Skeletal muscle tissue (tissue), 4 donors: ENCODE results near the gene GNAI2. TPM values are rescaled to one million over a fixed set of nuclear protein-coding genes. Genes with fewer than 3 reads are reported as not detected.
A peak's percentile ranks its signal among the peaks of the same experiment; 100 is the strongest.
"Not testable (repeated sequence)": the region's sequence is repeated elsewhere in the genome, so short reads cannot be mapped to it uniquely, and the experiment has no call there.

Source experiments
- H3K27ac ChIP-seq: one replicate; pipeline ENCODE4 v1.7.0; 2013; ENCODE audit warnings: mild to moderate bottlenecking, low read depth, low read length, inconsistent platforms
- H3K27me3 ChIP-seq, 3 donors: one replicate each; pipeline ENCODE4 v1.7.0; 2013; ENCODE audit warnings: low read length in 3 of 3; ENCODE audit not compliant: control insufficient read depth in 3 of 3, insufficient read depth in 3 of 3
- H3K36me3 ChIP-seq, 3 donors: one replicate each; pipeline ENCODE4 v1.7.0; 2013; ENCODE audit warnings: low read length in 3 of 3; ENCODE audit not compliant: control insufficient read depth in 3 of 3, insufficient read depth in 3 of 3
- H3K4me1 ChIP-seq, 3 donors: one replicate each; pipeline ENCODE4 v1.7.0; 2013; ENCODE audit warnings: low read length in 3 of 3, mild to moderate bottlenecking in 3 of 3; ENCODE audit not compliant: control insufficient read depth in 3 of 3, insufficient read depth in 3 of 3
- H3K4me3 ChIP-seq, 3 donors: one replicate each; pipeline ENCODE4 v1.7.0; 2013; ENCODE audit warnings: low read length in 3 of 3
- H3K9ac ChIP-seq, 3 donors: one replicate each; pipeline ENCODE4 v1.7.0; 2013; ENCODE audit warnings: low read length in 3 of 3, mild to moderate bottlenecking in 3 of 3, moderate library complexity in 2 of 3, low read depth in 1 of 3
- H3K9me3 ChIP-seq, 3 donors: one replicate each; pipeline ENCODE4 v1.7.0; 2013; ENCODE audit warnings: low read length in 3 of 3; ENCODE audit not compliant: control insufficient read depth in 3 of 3
- total RNA-seq: library from RNA; depleted of rRNA; stranded (reverse); fragments of >200 nt; gene quantifications from one replicate; pipeline ENCODE4 v1.2.3, GENCODE V29; 2014
- donor health status: Osteomylitis.

The GNAI2 gene
- total RNA-seq, 1 donor from 2014 or later, result 78.8 TPM

GRCh38 chr3:50221411-50222168 lies 14.4 kb upstream of the GNAI2 start:
- H3K27ac ChIP-seq, result no peak overlapping the region
- peaks cover 16 to 37% (median 26%) of the 10 kb centered on the region in 3 donors for H3K4me1 ChIP-seq
- no peak overlapping the region for H3K4me3 ChIP-seq
- no peaks in the 10 kb centered on the region for H3K27me3 ChIP-seq
- peak overlapping the region in 2 of 3 donors; percentile 32 to 72 for H3K9ac ChIP-seq
- H3K9me3 ChIP-seq, result no peaks in the 10 kb centered on the region
- H3K36me3 ChIP-seq, result peaks cover 10 to 24% (median 11%) of the 10 kb centered on the region in 3 donors

GRCh38 chr3:50222169-50222528 lies 13.9 kb upstream of the GNAI2 start:
- H3K9ac ChIP-seq, result peak overlapping the region in 1 of 3 donors; percentile 72
- H3K9me3 ChIP-seq, result no peaks in the 10 kb centered on the region
- H3K4me3 ChIP-seq, result no peak overlapping the region
- peaks cover 21 to 42% (median 30%) of the 10 kb centered on the region in 3 donors for H3K4me1 ChIP-seq
- H3K27me3 ChIP-seq, result no peaks in the 10 kb centered on the region
- peaks cover 10 to 21% (median 11%) of the 10 kb centered on the region in 3 donors for H3K36me3 ChIP-seq
- H3K27ac ChIP-seq, result no peak overlapping the region

- H3K4me3 ChIP-seq, result no peak overlapping the region
- peaks cover 29 to 36% (median 31%) of the 10 kb centered on the region in 3 donors for H3K4me1 ChIP-seq
- H3K27me3 ChIP-seq, result no peaks in the 10 kb centered on the region
- H3K9ac ChIP-seq, result no peak overlapping the region
- H3K27ac ChIP-seq, result no peak overlapping the region
- peaks cover 0 to 3% (median 0%) of the 10 kb centered on the region in 3 donors for H3K36me3 ChIP-seq
- H3K9me3 ChIP-seq, result no peaks in the 10 kb centered on the region
Observed at GRCh38 chr3:50224639-50225038, 11.4 kb upstream of the GNAI2 start.

- peak overlapping the region; percentile 62 to 72 (median 68) for H3K4me3 ChIP-seq
- peaks cover 18 to 32% (median 19%) of the 10 kb centered on the region in 3 donors for H3K4me1 ChIP-seq
- no peaks in the 10 kb centered on the region for H3K27me3 ChIP-seq
- peak overlapping the region in 2 of 3 donors; percentile 52 to 94 for H3K9ac ChIP-seq
- no peak overlapping the region for H3K27ac ChIP-seq
- no peaks in the 10 kb centered on the region for H3K9me3 ChIP-seq
- H3K36me3 ChIP-seq, result no peaks in the 10 kb centered on the region
Observed at GRCh38 chr3:50226888-50227389, 9.1 kb upstream of the GNAI2 start.

- H3K27me3 ChIP-seq, result no peaks in the 10 kb centered on the region
- H3K27ac ChIP-seq, result peak overlapping the region; percentile 51
- no peaks in the 10 kb centered on the region for H3K9me3 ChIP-seq
- no peaks in the 10 kb centered on the region for H3K36me3 ChIP-seq
- peak overlapping the region; percentile 94 to 97 (median 95) for H3K4me3 ChIP-seq
- H3K4me1 ChIP-seq, result peaks cover 16 to 29% (median 16%) of the 10 kb centered on the region in 3 donors
- H3K9ac ChIP-seq, result peak overlapping the region; percentile 78 to 94 (median 90)
Observed at GRCh38 chr3:50227390-50228183, 8.4 kb upstream of the GNAI2 start.

GRCh38 chr3:50228184-50228763 lies 7.7 kb upstream of the GNAI2 start:
- H3K4me3 ChIP-seq, result peak overlapping the region; percentile 94 to 97 (median 95)
- H3K27ac ChIP-seq, H3K9me3 ChIP-seq, H3K27me3 ChIP-seq, H3K36me3 ChIP-seq: not testable (repeated sequence)
- peak overlapping the region; percentile 78 to 94 (median 90) for H3K9ac ChIP-seq
- H3K4me1 ChIP-seq, result peaks cover 16 to 29% (median 16%) of the 10 kb centered on the region in 3 donors

- no peaks in the 10 kb centered on the region for H3K27me3 ChIP-seq
- H3K36me3 ChIP-seq, result no peaks in the 10 kb centered on the region
- no peak overlapping the region for H3K4me3 ChIP-seq
- no peaks in the 10 kb centered on the region for H3K9me3 ChIP-seq
- H3K4me1 ChIP-seq, result peaks cover 16 to 29% (median 16%) of the 10 kb centered on the region in 3 donors
- H3K27ac ChIP-seq, result no peak overlapping the region
- H3K9ac ChIP-seq, result no peak overlapping the region
Observed at GRCh38 chr3:50229490-50229889, 6.5 kb upstream of the GNAI2 start.

GRCh38 chr3:50230104-50230793 lies 5.8 kb upstream of the GNAI2 start:
- Histone ChIP-seq H3K4me1 (peaks cover 16 to 29% (median 22%) of the 10 kb centered on the region in 3 donors), H3K36me3 (no peaks in the 10 kb centered on the region), H3K27ac (no peak overlapping the region), H3K9me3 (no peaks in the 10 kb centered on the region), H3K4me3 (no peak overlapping the region), H3K27me3 (no peaks in the 10 kb centered on the region), H3K9ac (no peak overlapping the region)

- peaks cover 15 to 26% (median 21%) of the 10 kb centered on the region in 3 donors for H3K4me1 ChIP-seq
- H3K4me3 ChIP-seq, result no peak overlapping the region
- H3K9ac ChIP-seq, result no peak overlapping the region
- H3K9me3 ChIP-seq, result no peaks in the 10 kb centered on the region
- H3K36me3 ChIP-seq, result no peaks in the 10 kb centered on the region
- no peaks in the 10 kb centered on the region for H3K27me3 ChIP-seq
- no peak overlapping the region for H3K27ac ChIP-seq
Observed at GRCh38 chr3:50230794-50231125, 5.2 kb upstream of the GNAI2 start.
